Astrocyte (in vitro differentiated cells and primary cell): ENCODE data around the gene VDAC2. TPM values are rescaled to one million over a fixed set of nuclear protein-coding genes. Genes with fewer than 3 reads are reported as not detected.

Experiments used
- DNase-seq: peaks from one replicate; pipeline ENCODE4 v3.0.0-alpha.2; 2010; ENCODE audit warnings: low read depth
- FAIRE-seq: peaks from 2 replicates; lab custom pipeline; 2011; peaks lifted over from hg19 to GRCh38; lab: Jason Lieb, UNC
- H2AFZ ChIP-seq: 2 replicates; pipeline ENCODE4 v1.6.0; 2012; ENCODE audit warnings: low read depth, low read length, inconsistent platforms
- H3K27ac ChIP-seq: 2 replicates; pipeline ENCODE4 v1.5.1; 2011; ENCODE audit warnings: low read depth, low read length, inconsistent platforms
- H3K27me3 ChIP-seq: 2 replicates; pipeline ENCODE4 v1.6.0; 2011; ENCODE audit warnings: low read length, inconsistent platforms; ENCODE audit not compliant: insufficient read depth
- H3K36me3 ChIP-seq: 2 replicates; pipeline ENCODE4 v1.5.1; 2011; ENCODE audit warnings: low read length, inconsistent platforms; ENCODE audit not compliant: insufficient read depth
- H3K4me1 ChIP-seq: 2 replicates; pipeline ENCODE4 v1.5.1; 2011; ENCODE audit warnings: low read length, inconsistent platforms; ENCODE audit not compliant: insufficient read depth
- H3K4me2 ChIP-seq: 2 replicates; pipeline ENCODE4 v1.6.0; 2012; ENCODE audit warnings: low read length, inconsistent platforms
- H3K4me3 ChIP-seq: 2 replicates; pipeline ENCODE4 v1.5.1; 2011; ENCODE audit warnings: low read depth, mild to moderate bottlenecking, low read length, inconsistent platforms; ENCODE audit not compliant: insufficient read depth
- H3K79me2 ChIP-seq: 2 replicates; pipeline ENCODE4 v1.6.0; 2012; ENCODE audit warnings: mild to moderate bottlenecking, low read length, inconsistent platforms; ENCODE audit not compliant: insufficient read depth
- H3K9ac ChIP-seq: 2 replicates; pipeline ENCODE4 v1.6.0; 2012; ENCODE audit warnings: mild to moderate bottlenecking, low read length, inconsistent platforms
- H3K9me3 ChIP-seq: 2 replicates; pipeline ENCODE4 v1.5.1; 2012; ENCODE audit warnings: low read depth, mild to moderate bottlenecking, low read length, inconsistent platforms; ENCODE audit not compliant: insufficient read depth
- H4K20me1 ChIP-seq: 2 replicates; pipeline ENCODE4 v1.6.0; 2012; ENCODE audit warnings: low read length, inconsistent platforms; ENCODE audit not compliant: insufficient read depth
- H3K27ac Mint-ChIP-seq: one replicate; pipeline ENCODE4 v1.8.0; 2021; ENCODE audit warnings: mild to moderate bottlenecking, mixed read lengths; ENCODE audit not compliant: unreplicated experiment
- H3K27me3 Mint-ChIP-seq: one replicate; pipeline ENCODE4 v1.8.0; 2021; ENCODE audit warnings: low read depth, mixed read lengths; ENCODE audit not compliant: unreplicated experiment
- H3K36me3 Mint-ChIP-seq: one replicate; pipeline ENCODE4 v1.8.0; 2021; ENCODE audit warnings: low read depth, mixed read lengths; ENCODE audit not compliant: unreplicated experiment
- H3K4me1 Mint-ChIP-seq: one replicate; pipeline ENCODE4 v1.8.0; 2021; ENCODE audit warnings: low read depth, mixed read lengths; ENCODE audit not compliant: unreplicated experiment
- H3K4me3 Mint-ChIP-seq: one replicate; pipeline ENCODE4 v1.8.0; 2021; ENCODE audit warnings: mild to moderate bottlenecking, moderate library complexity, mixed read lengths; ENCODE audit not compliant: unreplicated experiment
- H3K9me3 Mint-ChIP-seq: one replicate; pipeline ENCODE4 v1.8.0; 2021; ENCODE audit warnings: mild to moderate bottlenecking, mixed read lengths; ENCODE audit not compliant: unreplicated experiment
- EZH2 ChIP-seq: IDR thresholded peaks from 2 replicates; pipeline ENCODE4 v1.6.1; 2012; ENCODE audit warnings: mild to moderate bottlenecking, low read length, inconsistent platforms; ENCODE audit not compliant: insufficient read depth
- total RNA-seq: library from RNA; stranded (reverse); gene quantifications from 2 replicates; pipeline ENCODE4 v1.2.1, GENCODE V29; 2021
- TF ChIP-seq, protein P1 (sequence below): IDR thresholded peaks from 2 replicates; pipeline ENCODE4 v1.5.1; 2011; ENCODE audit warnings: low read depth, mild to moderate bottlenecking, inconsistent platforms, low read length, moderate library complexity; ENCODE audit not compliant: insufficient read depth

The VDAC2 gene
- total RNA-seq, 1 donor from 2014 or later: 373 TPM

DNA sequence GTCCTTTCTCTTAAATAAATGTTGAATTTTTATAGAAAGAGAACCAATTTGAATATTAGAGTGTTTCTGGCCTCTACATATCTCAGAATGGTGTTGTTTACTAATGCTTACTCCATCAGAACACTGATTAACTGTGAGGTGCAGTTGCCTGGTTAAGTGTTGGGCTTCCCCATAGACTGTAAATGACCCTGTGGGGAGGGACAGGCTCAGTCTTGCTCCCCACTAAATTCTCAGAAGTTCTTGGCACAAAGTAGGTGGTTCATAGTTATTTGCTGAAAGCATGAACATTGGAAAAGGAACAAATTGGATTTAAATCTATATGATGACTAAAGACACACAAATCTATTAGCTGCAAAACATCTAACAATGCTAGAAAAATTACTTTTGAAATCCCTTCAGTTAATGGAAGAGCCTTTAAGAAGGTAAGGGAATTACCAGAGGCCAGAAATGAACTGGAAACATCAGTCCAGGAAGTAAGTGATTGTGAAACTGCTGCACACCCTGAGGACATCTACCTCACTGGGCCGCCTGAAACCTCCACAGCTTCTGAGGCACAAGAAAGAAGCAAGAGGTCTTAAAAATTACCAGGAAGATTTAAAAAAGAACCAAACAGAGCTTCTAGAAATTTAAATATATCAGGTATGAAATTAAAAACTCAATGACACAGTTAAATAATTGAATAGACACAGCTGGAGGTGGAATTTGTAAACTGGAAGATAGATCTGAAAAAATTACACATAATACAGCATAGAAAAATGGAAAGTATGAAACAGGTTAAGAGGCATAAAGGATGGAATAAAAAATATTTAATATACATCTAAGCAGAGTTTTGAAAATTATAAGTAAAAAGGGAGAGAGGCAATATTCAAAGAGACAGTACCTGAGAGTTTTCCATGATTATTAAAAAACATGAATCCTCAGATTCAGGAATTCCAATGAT lies 43.0 kb downstream of the VDAC2 start:
- no peaks in the 10 kb centered on the region for H3K4me1 ChIP-seq
- H3K36me3 Mint-ChIP-seq: peaks cover 2% of the 10 kb centered on the region
- no peak overlapping the region for H3K27ac ChIP-seq
- H3K79me2 ChIP-seq: no peaks in the 10 kb centered on the region
- no peak overlapping the region for H3K9ac ChIP-seq
- TF ChIP-seq, protein P1, sequence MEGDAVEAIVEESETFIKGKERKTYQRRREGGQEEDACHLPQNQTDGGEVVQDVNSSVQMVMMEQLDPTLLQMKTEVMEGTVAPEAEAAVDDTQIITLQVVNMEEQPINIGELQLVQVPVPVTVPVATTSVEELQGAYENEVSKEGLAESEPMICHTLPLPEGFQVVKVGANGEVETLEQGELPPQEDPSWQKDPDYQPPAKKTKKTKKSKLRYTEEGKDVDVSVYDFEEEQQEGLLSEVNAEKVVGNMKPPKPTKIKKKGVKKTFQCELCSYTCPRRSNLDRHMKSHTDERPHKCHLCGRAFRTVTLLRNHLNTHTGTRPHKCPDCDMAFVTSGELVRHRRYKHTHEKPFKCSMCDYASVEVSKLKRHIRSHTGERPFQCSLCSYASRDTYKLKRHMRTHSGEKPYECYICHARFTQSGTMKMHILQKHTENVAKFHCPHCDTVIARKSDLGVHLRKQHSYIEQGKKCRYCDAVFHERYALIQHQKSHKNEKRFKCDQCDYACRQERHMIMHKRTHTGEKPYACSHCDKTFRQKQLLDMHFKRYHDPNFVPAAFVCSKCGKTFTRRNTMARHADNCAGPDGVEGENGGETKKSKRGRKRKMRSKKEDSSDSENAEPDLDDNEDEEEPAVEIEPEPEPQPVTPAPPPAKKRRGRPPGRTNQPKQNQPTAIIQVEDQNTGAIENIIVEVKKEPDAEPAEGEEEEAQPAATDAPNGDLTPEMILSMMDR: no peak
- no peak for TF ChIP-seq EZH2
- no peak overlapping the region for H2AFZ ChIP-seq
- no peaks in the 10 kb centered on the region for H3K36me3 ChIP-seq
- H3K4me3 Mint-ChIP-seq: no peak overlapping the region
- H3K27me3 ChIP-seq: no peaks in the 10 kb centered on the region
- no peaks in the 10 kb centered on the region for H4K20me1 ChIP-seq
- H3K4me2 ChIP-seq: no peak overlapping the region
- H3K27me3 Mint-ChIP-seq: peaks cover 8% of the 10 kb centered on the region
- FAIRE-seq (no peak), DNase-seq (no peak)
- no peaks in the 10 kb centered on the region for H3K4me1 Mint-ChIP-seq
- H3K9me3 Mint-ChIP-seq: peaks cover 19% of the 10 kb centered on the region
- H3K9me3 ChIP-seq: peaks cover 6% of the 10 kb centered on the region
- no peak overlapping the region for H3K4me3 ChIP-seq
- no peak overlapping the region for H3K27ac Mint-ChIP-seq

DNA sequence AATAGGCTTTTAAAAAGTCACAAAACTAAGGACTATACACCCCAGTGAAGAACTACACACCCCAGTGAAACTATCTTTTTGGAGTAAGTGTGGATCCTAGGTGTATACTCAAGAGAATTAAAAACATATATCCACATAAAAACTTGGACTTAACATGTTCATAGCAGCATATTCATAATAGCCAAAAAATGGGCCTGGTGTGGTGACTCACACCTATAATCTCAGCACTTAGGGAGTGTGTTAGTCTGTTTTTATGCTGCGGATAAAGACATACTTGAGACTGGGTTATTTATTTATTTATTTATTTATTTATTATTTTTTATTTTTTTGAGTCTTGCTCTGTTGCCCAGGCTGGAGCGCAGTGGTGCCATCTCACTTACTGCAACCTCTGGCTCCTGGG lies 44.1 kb downstream of the VDAC2 start:
- Histone ChIP-seq H3K9ac (no peak overlapping the region), H3K27me3 (no peaks in the 10 kb centered on the region), H2AFZ (no peak overlapping the region), H3K4me1 (no peaks in the 10 kb centered on the region), H4K20me1 (no peaks in the 10 kb centered on the region), H3K4me2 (no peak overlapping the region), H3K27ac (no peak overlapping the region), H3K36me3 (no peaks in the 10 kb centered on the region), H3K9me3 (peaks cover 6% of the 10 kb centered on the region), H3K4me3 (no peak overlapping the region), H3K79me2 (no peaks in the 10 kb centered on the region)
- H3K4me1 Mint-ChIP-seq: no peaks in the 10 kb centered on the region
- peaks cover 2% of the 10 kb centered on the region for H3K36me3 Mint-ChIP-seq
- FAIRE-seq (no peak), DNase-seq (no peak)
- TF ChIP-seq EZH2: no peak
- TF ChIP-seq, protein P1: no peak
- no peak overlapping the region for H3K4me3 Mint-ChIP-seq
- peaks cover 3% of the 10 kb centered on the region for H3K27me3 Mint-ChIP-seq
- peaks cover 19% of the 10 kb centered on the region for H3K9me3 Mint-ChIP-seq
- no peak overlapping the region for H3K27ac Mint-ChIP-seq

DNA sequence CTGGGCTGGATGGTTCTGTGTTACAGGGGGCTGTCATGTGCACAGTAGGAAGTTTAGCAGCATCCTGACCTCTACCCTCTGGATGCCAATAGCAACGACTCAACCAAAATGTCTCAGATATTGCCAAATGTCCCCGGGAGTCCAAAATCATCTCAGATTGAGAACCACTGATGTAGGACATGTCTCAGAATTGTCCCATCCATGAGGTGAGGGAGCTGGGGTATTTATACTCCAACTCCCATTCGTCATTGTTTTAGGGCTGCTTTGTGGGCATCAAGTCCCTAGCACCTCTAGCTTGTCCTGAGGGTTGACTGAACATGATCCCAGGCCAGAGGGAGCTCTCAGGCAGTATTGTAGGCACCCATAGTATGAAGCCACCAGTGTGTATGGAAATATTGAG lies 50.4 kb downstream of the VDAC2 start:
- no peak overlapping the region for H3K4me2 ChIP-seq
- Mint-ChIP-seq H3K4me3 (no peak overlapping the region), H3K27ac (no peak overlapping the region), H3K36me3 (no peaks in the 10 kb centered on the region), H3K27me3 (peaks cover 4% of the 10 kb centered on the region), H3K4me1 (no peaks in the 10 kb centered on the region), H3K9me3 (peaks cover 10% of the 10 kb centered on the region)
- TF ChIP-seq EZH2: no peak
- TF ChIP-seq, protein P1: no peak
- H3K79me2 ChIP-seq: no peaks in the 10 kb centered on the region
- no peaks in the 10 kb centered on the region for H3K4me1 ChIP-seq
- no peak overlapping the region for H3K27ac ChIP-seq
- H3K36me3 ChIP-seq: no peaks in the 10 kb centered on the region
- peaks cover 5% of the 10 kb centered on the region for H3K9me3 ChIP-seq
- DNase-seq (no peak), FAIRE-seq (no peak)
- no peak overlapping the region for H3K4me3 ChIP-seq
- no peaks in the 10 kb centered on the region for H4K20me1 ChIP-seq
- no peak overlapping the region for H2AFZ ChIP-seq
- no peaks in the 10 kb centered on the region for H3K27me3 ChIP-seq
- H3K9ac ChIP-seq: no peak overlapping the region
